Fibroblast of the aortic adventitia (primary cell): Measurements from ENCODE around the gene KIF1B. TPM values are rescaled to one million over a fixed set of nuclear protein-coding genes. Genes with fewer than 3 reads are reported as not detected.
"Not testable (repeated sequence)": the region's sequence is repeated elsewhere in the genome, so short reads cannot be mapped to it uniquely, and the experiment has no call there.

Experiments
- DNase-seq: peaks from one replicate; pipeline ENCODE4 v3.0.0-alpha.2; 2010; ENCODE audit warnings: low read depth
- H3K4me3 ChIP-seq: 2 replicates; pipeline ENCODE4 v1.5.1; 2011; ENCODE audit warnings: low read depth, mild to moderate bottlenecking, control low read depth, low read length, moderate library complexity
- CTCF ChIP-seq: IDR thresholded peaks from 2 replicates; pipeline ENCODE4 v1.5.1; 2011; ENCODE audit warnings: mild to moderate bottlenecking, low read length, control low read depth, inconsistent platforms; ENCODE audit not compliant: insufficient read depth
- total RNA-seq: library from RNA; depleted of rRNA; stranded (reverse); fragments of >200 nt; gene quantifications from 2 replicates; pipeline ENCODE4 v1.2.3, GENCODE V29; 2012; ENCODE audit warnings: low replicate concordance

Gene KIF1B
- total RNA-seq, 1 donor = 34.8 TPM

GRCh38 chr1:10250663-10251062, 40.3 kb downstream of the KIF1B start:
- no peak for TF ChIP-seq CTCF
- H3K4me3 ChIP-seq = no peak overlapping the region
- no peak for DNase-seq

GRCh38 chr1:10251325-10252108, 41.1 kb downstream of the KIF1B start:
- not testable (repeated sequence) for H3K4me3 ChIP-seq
- peak; percentile 37 for DNase-seq

GRCh38 chr1:10252508-10252907, 42.1 kb downstream of the KIF1B start:
- H3K4me3 ChIP-seq = no peak overlapping the region
- DNase-seq = peak; percentile 32
- TF ChIP-seq CTCF = no peak

- TF ChIP-seq CTCF = no peak
- no peak for DNase-seq
Measured at GRCh38 chr1:10253149-10253548, 42.8 kb downstream of the KIF1B start.

GRCh38 chr1:10253755-10254154, 43.4 kb downstream of the KIF1B start:
- DNase-seq = peak; percentile 83
- TF ChIP-seq CTCF = no peak
- no peak overlapping the region for H3K4me3 ChIP-seq

More at GRCh38 chr1:10253149-10253548, 42.8 kb downstream of the KIF1B start:
- H3K4me3 ChIP-seq = no peak overlapping the region

GRCh38 chr1:10257851-10258250, 47.5 kb downstream of the KIF1B start:
- H3K4me3 ChIP-seq = no peak overlapping the region
- no peak for TF ChIP-seq CTCF
- DNase-seq = no peak

GRCh38 chr1:10259547-10259946, 49.2 kb downstream of the KIF1B start:
- DNase-seq, H3K4me3 ChIP-seq: not testable (repeated sequence)

- TF ChIP-seq CTCF = no peak
- H3K4me3 ChIP-seq = no peak overlapping the region
- DNase-seq = no peak
Measured at GRCh38 chr1:10263450-10264082, 53.2 kb downstream of the KIF1B start.
